WTC11 (cell line): Measurements from ENCODE around the gene KLHL29.

Experiments used
- CTCF ChIP-seq: fragments of 200-600 bp; IDR thresholded peaks from 2 replicates; pipeline ENCODE4 v1.8.0; 2022; ENCODE audit warnings: antibody characterized with exemption
- ESRRA ChIP-seq: sonication (generic); formaldehyde crosslinking; IDR thresholded peaks from 2 replicates; pipeline ENCODE4 v1.8.1; 2022; ENCODE audit warnings: mild to moderate bottlenecking, missing genetic modification reagents, borderline replicate concordance
- JAZF1 ChIP-seq: fragments of 250-450 bp; sonication (Bioruptor Pico); IDR thresholded peaks from 2 replicates; pipeline ENCODE4 v1.9.0; 2021; ENCODE audit warnings: moderate library complexity, mild to moderate bottlenecking, inconsistent platforms
- MYBL2 ChIP-seq: sonication (generic); formaldehyde crosslinking; IDR thresholded peaks from 2 replicates; pipeline ENCODE4 v1.8.1; 2023; ENCODE audit warnings: mild to moderate bottlenecking, moderate library complexity, missing genetic modification reagents
- NFE2L1 ChIP-seq: sonication (generic); formaldehyde crosslinking; IDR thresholded peaks from 2 replicates; pipeline ENCODE4 v1.8.1; 2023; ENCODE audit warnings: missing genetic modification reagents
- NFYB ChIP-seq: sonication (generic); formaldehyde crosslinking; conservative IDR thresholded peaks from 2 replicates; pipeline ENCODE4 v1.8.0; 2022; ENCODE audit warnings: low read depth, missing genetic modification reagents
- NR2C2 ChIP-seq: sonication (generic); formaldehyde crosslinking; IDR thresholded peaks from 2 replicates; pipeline ENCODE4 v1.8.0; 2022; ENCODE audit warnings: mild to moderate bottlenecking, missing genetic modification reagents
- SOX15 ChIP-seq: fragments of 250-450 bp; sonication (Bioruptor Pico); IDR thresholded peaks from 2 replicates; pipeline ENCODE4 v1.9.0; 2021; ENCODE audit warnings: mild to moderate bottlenecking
- TF ChIP-seq, protein P1 (sequence below): sonication (generic); formaldehyde crosslinking; IDR thresholded peaks from 2 replicates; pipeline ENCODE4 v1.8.0; 2022; ENCODE audit warnings: missing genetic modification reagents

DNA sequence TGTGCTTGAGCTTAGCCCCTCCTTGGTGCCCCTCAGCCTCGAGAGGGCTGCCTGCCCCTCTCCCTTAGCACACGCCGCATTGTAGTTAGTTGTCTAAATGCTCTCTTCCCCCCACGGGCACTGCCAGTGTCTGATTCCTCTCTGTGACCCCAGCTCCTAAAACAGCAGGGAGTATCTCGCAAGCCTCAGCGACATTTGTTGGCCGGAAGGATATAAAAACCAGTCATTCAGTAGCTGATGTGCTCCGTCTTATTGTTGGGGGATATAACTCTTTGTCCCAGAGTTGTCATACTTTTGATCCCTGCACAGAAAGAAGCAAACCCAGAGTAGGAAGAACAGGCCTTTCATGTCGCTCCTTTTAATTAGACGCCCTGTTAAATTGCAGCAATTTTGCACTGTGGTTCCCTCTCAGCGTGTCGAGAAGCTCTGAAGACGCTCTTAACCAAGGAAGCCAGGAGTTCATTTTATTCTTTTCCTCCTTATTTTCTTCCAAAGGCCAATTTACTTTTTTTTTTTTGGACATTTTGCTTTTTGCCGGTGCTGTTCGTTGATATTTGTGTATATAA lies 201.8 kb downstream of the KLHL29 start:
- TF ChIP-seq CTCF (no peak), MYBL2 (CRISPR knock-in tag) (no peak), SOX15 (CRISPR knock-in tag) (no peak), JAZF1 (CRISPR knock-in tag) (no peak), NR2C2 (no peak), NFYB (CRISPR knock-in tag) (no peak), ESRRA (CRISPR knock-in tag) (no peak), NFE2L1 (no peak)
- TF ChIP-seq, protein P1, sequence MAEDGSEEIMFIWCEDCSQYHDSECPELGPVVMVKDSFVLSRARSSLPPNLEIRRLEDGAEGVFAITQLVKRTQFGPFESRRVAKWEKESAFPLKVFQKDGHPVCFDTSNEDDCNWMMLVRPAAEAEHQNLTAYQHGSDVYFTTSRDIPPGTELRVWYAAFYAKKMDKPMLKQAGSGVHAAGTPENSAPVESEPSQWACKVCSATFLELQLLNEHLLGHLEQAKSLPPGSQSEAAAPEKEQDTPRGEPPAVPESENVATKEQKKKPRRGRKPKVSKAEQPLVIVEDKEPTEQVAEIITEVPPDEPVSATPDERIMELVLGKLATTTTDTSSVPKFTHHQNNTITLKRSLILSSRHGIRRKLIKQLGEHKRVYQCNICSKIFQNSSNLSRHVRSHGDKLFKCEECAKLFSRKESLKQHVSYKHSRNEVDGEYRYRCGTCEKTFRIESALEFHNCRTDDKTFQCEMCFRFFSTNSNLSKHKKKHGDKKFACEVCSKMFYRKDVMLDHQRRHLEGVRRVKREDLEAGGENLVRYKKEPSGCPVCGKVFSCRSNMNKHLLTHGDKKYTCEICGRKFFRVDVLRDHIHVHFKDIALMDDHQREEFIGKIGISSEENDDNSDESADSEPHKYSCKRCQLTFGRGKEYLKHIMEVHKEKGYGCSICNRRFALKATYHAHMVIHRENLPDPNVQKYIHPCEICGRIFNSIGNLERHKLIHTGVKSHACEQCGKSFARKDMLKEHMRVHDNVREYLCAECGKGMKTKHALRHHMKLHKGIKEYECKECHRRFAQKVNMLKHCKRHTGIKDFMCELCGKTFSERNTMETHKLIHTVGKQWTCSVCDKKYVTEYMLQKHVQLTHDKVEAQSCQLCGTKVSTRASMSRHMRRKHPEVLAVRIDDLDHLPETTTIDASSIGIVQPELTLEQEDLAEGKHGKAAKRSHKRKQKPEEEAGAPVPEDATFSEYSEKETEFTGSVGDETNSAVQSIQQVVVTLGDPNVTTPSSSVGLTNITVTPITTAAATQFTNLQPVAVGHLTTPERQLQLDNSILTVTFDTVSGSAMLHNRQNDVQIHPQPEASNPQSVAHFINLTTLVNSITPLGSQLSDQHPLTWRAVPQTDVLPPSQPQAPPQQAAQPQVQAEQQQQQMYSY (CRISPR knock-in tag), result no peak
